HepG2 (cell line): ENCODE results near the gene FYB2. TPM values are rescaled to one million over a fixed set of nuclear protein-coding genes. Genes with fewer than 3 reads are reported as not detected.

Experiments
- DRAP1 ChIP-seq: IDR thresholded peaks from 2 replicates; pipeline ENCODE4 v1.6.1; 2016; ENCODE audit warnings: missing genetic modification reagents, missing compliant biosample characterization
- JUNB ChIP-seq: sonication (generic); formaldehyde crosslinking; IDR thresholded peaks from 2 replicates; pipeline ENCODE4 v1.8.0; 2022; ENCODE audit warnings: missing genetic modification reagents, mild to moderate bottlenecking, borderline replicate concordance
- MEIS1 ChIP-seq: sonication (generic); formaldehyde crosslinking; IDR thresholded peaks from 2 replicates; pipeline ENCODE4 v1.9.0; 2021; ENCODE audit warnings: mild to moderate bottlenecking, missing genetic modification reagents, moderate library complexity, borderline replicate concordance
- NCOA1 ChIP-seq: sonication (generic); formaldehyde crosslinking; IDR thresholded peaks from 2 replicates; pipeline ENCODE4 v1.9.0; 2021; ENCODE audit warnings: missing genetic modification reagents
- NR1H2 ChIP-seq: sonication (generic); formaldehyde crosslinking; IDR thresholded peaks from 2 replicates; pipeline ENCODE4 v1.8.1; 2022; ENCODE audit warnings: low read depth, missing genetic modification reagents, borderline replicate concordance
- RNF2 ChIP-seq: fragments of 450-650 bp; conservative IDR thresholded peaks from 2 replicates; pipeline ENCODE4 v1.6.1; 2016; ENCODE audit warnings: low read depth
- SALL1 ChIP-seq: sonication (generic); formaldehyde crosslinking; IDR thresholded peaks from 2 replicates; pipeline ENCODE4 v1.8.0; 2022; ENCODE audit warnings: mild to moderate bottlenecking, missing genetic modification reagents
- SOX13 ChIP-seq, 3 experiments: fragments of 450-650 bp in 1 of 3; sonication (generic) in 1 of 3; formaldehyde crosslinking in 1 of 3; IDR thresholded peaks in 2 of 3; conservative IDR thresholded peaks in 1 of 3; 2 replicates each; pipeline versions ENCODE4 v1.5.0 to v1.6.1; 2016 to 2020; ENCODE audit warnings: antibody characterized with exemption in 1 of 3, mild to moderate bottlenecking in 1 of 3, missing compliant biosample characterization in 1 of 3, missing genetic modification reagents in 1 of 3, moderate library complexity in 1 of 3
- TAF1 ChIP-seq: sonication (generic); formaldehyde crosslinking; IDR thresholded peaks from 2 replicates; pipeline ENCODE4 v1.4.0; 2020; ENCODE audit warnings: missing genetic modification reagents
- ZFP36L2 ChIP-seq: sonication (generic); formaldehyde crosslinking; IDR thresholded peaks from 2 replicates; pipeline ENCODE4 v1.4.0; 2020; ENCODE audit warnings: missing genetic modification reagents
- ZNF12 ChIP-seq: sonication (generic); formaldehyde crosslinking; IDR thresholded peaks from 2 replicates; pipeline ENCODE4 v1.5.0; 2020; ENCODE audit warnings: missing genetic modification reagents
- ZNF224 ChIP-seq: sonication (generic); formaldehyde crosslinking; IDR thresholded peaks from 2 replicates; pipeline ENCODE4 v1.5.0; 2020; ENCODE audit warnings: mild to moderate bottlenecking, missing genetic modification reagents
- ZNF33A ChIP-seq: sonication (generic); formaldehyde crosslinking; IDR thresholded peaks from 2 replicates; pipeline ENCODE4 v1.5.1; 2020; ENCODE audit warnings: missing genetic modification reagents, mild to moderate bottlenecking, moderate library complexity, borderline replicate concordance
- ZNF513 ChIP-seq: sonication (generic); formaldehyde crosslinking; conservative IDR thresholded peaks from 2 replicates; pipeline ENCODE4 v1.5.0; 2020; ENCODE audit warnings: missing genetic modification reagents
- ZNF629 ChIP-seq: sonication (generic); formaldehyde crosslinking; conservative IDR thresholded peaks from 2 replicates; pipeline ENCODE4 v1.5.0; 2020; ENCODE audit warnings: missing genetic modification reagents
- ZSCAN25 ChIP-seq: sonication (generic); formaldehyde crosslinking; IDR thresholded peaks from 2 replicates; pipeline ENCODE4 v1.8.0; 2022; ENCODE audit warnings: mild to moderate bottlenecking, missing genetic modification reagents
- polyA plus RNA-seq, 8 experiments: library from polyadenylated mRNA; depleted of rRNA in 3 of 8; stranded (reverse) in 7 of 8; unstranded in 1 of 8; fragments of >200 nt; fragmentation: Illumina TruSeq in 4 of 8; extraction: Trizol in 4 of 8; gene quantifications; 2 replicates each; pipeline versions ENCODE4 v1.2.1 to v1.2.3, GENCODE V29; 2011 to 2016; ENCODE audit warnings: low read depth in 4 of 8, missing spikeins in 1 of 8, mixed read lengths in 1 of 8; ENCODE audit not compliant: insufficient read depth in 1 of 8
- total RNA-seq, 5 experiments: library from RNA; depleted of rRNA; stranded (reverse); fragments of >200 nt; fragmentation: Illumina TruSeq; extraction: Trizol; gene quantifications; 2 replicates each; pipeline ENCODE4 v1.2.3, GENCODE V29; 2016; ENCODE audit warnings: low read depth in 1 of 5
- TF ChIP-seq, protein P1 (sequence below): sonication (generic); formaldehyde crosslinking; IDR thresholded peaks from 2 replicates; pipeline ENCODE4 v1.4.0; 2020; ENCODE audit warnings: missing genetic modification reagents
- TF ChIP-seq, protein P2 (sequence below): sonication (generic); formaldehyde crosslinking; IDR thresholded peaks from 2 replicates; pipeline ENCODE4 v1.4.0; 2020; ENCODE audit warnings: missing genetic modification reagents
- TF ChIP-seq, protein P3 (sequence below): sonication (generic); formaldehyde crosslinking; IDR thresholded peaks from 2 replicates; pipeline ENCODE4 v1.4.0; 2020; ENCODE audit warnings: mild to moderate bottlenecking, low read depth, missing genetic modification reagents
- TF ChIP-seq, protein P4 (sequence below): sonication (generic); formaldehyde crosslinking; IDR thresholded peaks from 2 replicates; pipeline ENCODE4 v1.4.0; 2020; ENCODE audit warnings: mild to moderate bottlenecking, missing genetic modification reagents

FYB2 gene
- total and polyA plus RNA-seq, 2 of the 13 experiments (the other 11 are each of a cell fraction or from before 2014, with no cell fraction given): 1.2 to 2.7 TPM

GRCh38 chr1:56820755-56821461 is 1.7 kb upstream of the FYB2 start (continued):
- TF ChIP-seq, protein P1, sequence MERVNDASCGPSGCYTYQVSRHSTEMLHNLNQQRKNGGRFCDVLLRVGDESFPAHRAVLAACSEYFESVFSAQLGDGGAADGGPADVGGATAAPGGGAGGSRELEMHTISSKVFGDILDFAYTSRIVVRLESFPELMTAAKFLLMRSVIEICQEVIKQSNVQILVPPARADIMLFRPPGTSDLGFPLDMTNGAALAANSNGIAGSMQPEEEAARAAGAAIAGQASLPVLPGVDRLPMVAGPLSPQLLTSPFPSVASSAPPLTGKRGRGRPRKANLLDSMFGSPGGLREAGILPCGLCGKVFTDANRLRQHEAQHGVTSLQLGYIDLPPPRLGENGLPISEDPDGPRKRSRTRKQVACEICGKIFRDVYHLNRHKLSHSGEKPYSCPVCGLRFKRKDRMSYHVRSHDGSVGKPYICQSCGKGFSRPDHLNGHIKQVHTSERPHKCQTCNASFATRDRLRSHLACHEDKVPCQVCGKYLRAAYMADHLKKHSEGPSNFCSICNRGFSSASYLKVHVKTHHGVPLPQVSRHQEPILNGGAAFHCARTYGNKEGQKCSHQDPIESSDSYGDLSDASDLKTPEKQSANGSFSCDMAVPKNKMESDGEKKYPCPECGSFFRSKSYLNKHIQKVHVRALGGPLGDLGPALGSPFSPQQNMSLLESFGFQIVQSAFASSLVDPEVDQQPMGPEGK: peak; percentile 87
- TF ChIP-seq ZNF513 (CRISPR knock-in tag) (no peak), DRAP1 (CRISPR knock-in tag) (0 out of 2 replicates have a peak, but pooled peaks have one; percentile 47), ZNF12 (CRISPR knock-in tag) (no peak), ZFP36L2 (CRISPR knock-in tag) (no peak), MEIS1 (CRISPR knock-in tag) (0 out of 2 replicates have a peak, but pooled peaks have one; percentile 66), ZNF629 (CRISPR knock-in tag) (no peak), RNF2 (no peak), NCOA1 (no peak), ZNF224 (CRISPR knock-in tag) (no peak), ZSCAN25 (CRISPR knock-in tag) (no peak), ZNF33A (no peak), SALL1 (peak; percentile 62; the same call in 1 of the 2 replicates), TAF1 (no peak), NR1H2 (no peak), JUNB (CRISPR knock-in tag) (no peak), SOX13 (IDR thresholded peaks at IDR 0.05) (no peak), SOX13 (CRISPR knock-in tag; conservative IDR thresholded peaks at IDR 0.05 in 1 of 2, IDR thresholded peaks at IDR 0.05 in 1 of 2) (0 out of 4 replicates have a peak, but pooled peaks of 1 of the 2 experiments have one; percentile 22)
- TF ChIP-seq, protein P2, sequence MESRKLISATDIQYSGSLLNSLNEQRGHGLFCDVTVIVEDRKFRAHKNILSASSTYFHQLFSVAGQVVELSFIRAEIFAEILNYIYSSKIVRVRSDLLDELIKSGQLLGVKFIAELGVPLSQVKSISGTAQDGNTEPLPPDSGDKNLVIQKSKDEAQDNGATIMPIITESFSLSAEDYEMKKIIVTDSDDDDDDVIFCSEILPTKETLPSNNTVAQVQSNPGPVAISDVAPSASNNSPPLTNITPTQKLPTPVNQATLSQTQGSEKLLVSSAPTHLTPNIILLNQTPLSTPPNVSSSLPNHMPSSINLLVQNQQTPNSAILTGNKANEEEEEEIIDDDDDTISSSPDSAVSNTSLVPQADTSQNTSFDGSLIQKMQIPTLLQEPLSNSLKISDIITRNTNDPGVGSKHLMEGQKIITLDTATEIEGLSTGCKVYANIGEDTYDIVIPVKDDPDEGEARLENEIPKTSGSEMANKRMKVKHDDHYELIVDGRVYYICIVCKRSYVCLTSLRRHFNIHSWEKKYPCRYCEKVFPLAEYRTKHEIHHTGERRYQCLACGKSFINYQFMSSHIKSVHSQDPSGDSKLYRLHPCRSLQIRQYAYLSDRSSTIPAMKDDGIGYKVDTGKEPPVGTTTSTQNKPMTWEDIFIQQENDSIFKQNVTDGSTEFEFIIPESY (CRISPR knock-in tag): no peak
- TF ChIP-seq, protein P3, sequence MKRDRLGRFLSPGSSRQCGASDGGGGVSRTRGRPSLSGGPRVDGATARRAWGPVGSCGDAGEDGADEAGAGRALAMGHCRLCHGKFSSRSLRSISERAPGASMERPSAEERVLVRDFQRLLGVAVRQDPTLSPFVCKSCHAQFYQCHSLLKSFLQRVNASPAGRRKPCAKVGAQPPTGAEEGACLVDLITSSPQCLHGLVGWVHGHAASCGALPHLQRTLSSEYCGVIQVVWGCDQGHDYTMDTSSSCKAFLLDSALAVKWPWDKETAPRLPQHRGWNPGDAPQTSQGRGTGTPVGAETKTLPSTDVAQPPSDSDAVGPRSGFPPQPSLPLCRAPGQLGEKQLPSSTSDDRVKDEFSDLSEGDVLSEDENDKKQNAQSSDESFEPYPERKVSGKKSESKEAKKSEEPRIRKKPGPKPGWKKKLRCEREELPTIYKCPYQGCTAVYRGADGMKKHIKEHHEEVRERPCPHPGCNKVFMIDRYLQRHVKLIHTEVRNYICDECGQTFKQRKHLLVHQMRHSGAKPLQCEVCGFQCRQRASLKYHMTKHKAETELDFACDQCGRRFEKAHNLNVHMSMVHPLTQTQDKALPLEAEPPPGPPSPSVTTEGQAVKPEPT (CRISPR knock-in tag): no peak
- TF ChIP-seq, protein P4, sequence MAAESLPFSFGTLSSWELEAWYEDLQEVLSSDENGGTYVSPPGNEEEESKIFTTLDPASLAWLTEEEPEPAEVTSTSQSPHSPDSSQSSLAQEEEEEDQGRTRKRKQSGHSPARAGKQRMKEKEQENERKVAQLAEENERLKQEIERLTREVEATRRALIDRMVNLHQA (CRISPR knock-in tag): no peak
